Testis (tissue), 2 donors: Measurements from ENCODE around the gene CD101.

Source experiments
- POLR2A ChIP-seq: fragments of 450-650 bp; IDR thresholded peaks from one replicate; pipeline ENCODE4 v1.6.1; 2017; ENCODE audit warnings: antibody characterized with exemption, mild to moderate bottlenecking, moderate library complexity
- TF ChIP-seq, protein P1 (sequence below), 3 experiments: fragments of 450-650 bp in 2 of 3; fragments of 200-600 bp in 1 of 3; sonication (generic) in 1 of 3; IDR thresholded peaks; one replicate each; pipeline ENCODE4 v1.5.1; 2016 to 2019; ENCODE audit warnings: antibody characterized with exemption in 3 of 3, mild to moderate bottlenecking in 2 of 3, moderate library complexity in 1 of 3

DNA sequence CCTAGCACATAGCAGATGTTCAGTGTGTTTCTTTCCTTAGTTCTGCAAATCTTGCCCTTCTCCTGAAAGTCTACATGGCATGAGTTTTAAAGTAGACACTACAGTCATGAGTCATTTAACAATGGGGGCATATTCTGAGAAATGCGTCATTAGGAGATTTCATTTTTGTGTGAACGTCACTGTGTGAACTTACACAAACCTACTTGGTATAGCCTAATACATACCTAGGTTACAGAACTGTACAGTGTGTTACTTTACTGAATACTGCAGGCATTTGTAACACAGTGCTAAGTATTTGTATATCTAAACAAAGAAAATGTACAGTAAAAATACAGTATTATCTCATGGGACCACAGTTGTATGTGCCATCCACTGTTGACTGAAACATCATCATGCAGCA is 68.6 kb downstream of the CD101 start:
- TF ChIP-seq, protein P1, sequence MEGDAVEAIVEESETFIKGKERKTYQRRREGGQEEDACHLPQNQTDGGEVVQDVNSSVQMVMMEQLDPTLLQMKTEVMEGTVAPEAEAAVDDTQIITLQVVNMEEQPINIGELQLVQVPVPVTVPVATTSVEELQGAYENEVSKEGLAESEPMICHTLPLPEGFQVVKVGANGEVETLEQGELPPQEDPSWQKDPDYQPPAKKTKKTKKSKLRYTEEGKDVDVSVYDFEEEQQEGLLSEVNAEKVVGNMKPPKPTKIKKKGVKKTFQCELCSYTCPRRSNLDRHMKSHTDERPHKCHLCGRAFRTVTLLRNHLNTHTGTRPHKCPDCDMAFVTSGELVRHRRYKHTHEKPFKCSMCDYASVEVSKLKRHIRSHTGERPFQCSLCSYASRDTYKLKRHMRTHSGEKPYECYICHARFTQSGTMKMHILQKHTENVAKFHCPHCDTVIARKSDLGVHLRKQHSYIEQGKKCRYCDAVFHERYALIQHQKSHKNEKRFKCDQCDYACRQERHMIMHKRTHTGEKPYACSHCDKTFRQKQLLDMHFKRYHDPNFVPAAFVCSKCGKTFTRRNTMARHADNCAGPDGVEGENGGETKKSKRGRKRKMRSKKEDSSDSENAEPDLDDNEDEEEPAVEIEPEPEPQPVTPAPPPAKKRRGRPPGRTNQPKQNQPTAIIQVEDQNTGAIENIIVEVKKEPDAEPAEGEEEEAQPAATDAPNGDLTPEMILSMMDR (IDR thresholded peaks at IDR 0.05) = no peak
- TF ChIP-seq POLR2A = no peak
